ENCODE results near the gene TRMT6.

The TRMT6 gene

DNA sequence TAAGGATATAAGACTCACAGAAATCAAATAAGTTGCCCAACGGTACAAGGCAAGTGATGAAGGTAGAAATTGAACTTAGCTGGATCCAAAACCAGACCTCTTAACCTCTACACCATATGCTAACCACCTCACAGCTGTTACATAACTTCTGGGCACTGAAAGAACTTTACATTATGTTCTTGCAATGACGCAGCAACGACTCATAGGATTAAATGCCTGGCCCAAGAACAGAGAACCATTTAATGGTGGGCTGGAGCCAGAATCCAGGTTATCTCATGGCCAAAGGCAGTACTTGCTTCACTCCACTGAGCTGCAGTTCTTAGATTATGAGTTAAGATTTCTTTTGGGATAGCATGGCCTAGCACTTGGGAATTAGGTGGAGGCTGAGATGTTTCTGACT lies 4.4 kb downstream of the TRMT6 start:
- no peak for DNase-seq

DNA sequence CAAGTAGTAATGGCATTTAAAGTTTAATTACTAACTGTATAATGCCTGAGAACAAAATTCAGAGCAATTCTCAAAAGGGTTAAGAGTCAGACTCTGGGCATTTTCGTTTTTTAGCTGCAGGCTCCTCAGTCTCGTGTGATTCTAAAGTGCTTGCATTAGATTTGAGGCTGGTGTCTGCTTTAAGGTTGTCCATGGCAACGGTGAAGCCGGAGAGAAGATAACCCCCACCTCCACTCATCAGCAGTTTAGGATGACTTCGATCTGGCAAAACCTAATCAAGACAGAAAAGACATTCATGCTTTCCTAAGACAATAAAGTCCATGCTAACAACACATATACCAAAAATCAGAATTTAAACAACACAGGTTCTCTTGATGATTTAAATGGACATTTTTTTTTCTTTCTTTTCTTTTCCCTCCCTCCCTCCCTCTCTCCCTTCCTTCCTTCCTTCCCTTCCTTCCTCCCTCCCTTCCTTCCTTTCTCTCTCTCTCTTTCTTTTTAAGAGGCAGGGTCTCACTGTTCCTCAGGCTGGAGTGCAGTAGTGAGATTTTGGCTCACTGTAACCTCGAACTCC lies 11.8 kb downstream of the TRMT6 start:
- DNase-seq, result no peak

DNA sequence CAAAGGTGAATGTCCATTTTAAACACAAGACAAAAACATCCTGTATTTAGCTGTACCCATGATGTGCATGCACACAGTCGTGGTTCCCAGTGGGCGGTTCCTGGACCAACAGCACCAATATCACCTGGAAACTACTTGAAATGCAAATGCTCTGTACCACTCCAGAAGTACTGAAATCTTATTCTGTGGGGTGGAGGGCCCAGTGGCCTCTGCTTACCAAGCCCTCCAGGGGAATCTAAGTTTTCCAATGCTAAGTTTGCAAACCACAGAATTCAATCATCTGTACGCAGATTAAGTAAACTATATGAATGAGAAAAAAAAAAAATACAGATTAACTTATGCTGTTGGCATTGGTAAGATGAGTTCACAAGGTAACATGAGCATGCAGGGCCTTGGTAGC lies 14.1 kb downstream of the TRMT6 start:
- DNase-seq, result no peak

DNA sequence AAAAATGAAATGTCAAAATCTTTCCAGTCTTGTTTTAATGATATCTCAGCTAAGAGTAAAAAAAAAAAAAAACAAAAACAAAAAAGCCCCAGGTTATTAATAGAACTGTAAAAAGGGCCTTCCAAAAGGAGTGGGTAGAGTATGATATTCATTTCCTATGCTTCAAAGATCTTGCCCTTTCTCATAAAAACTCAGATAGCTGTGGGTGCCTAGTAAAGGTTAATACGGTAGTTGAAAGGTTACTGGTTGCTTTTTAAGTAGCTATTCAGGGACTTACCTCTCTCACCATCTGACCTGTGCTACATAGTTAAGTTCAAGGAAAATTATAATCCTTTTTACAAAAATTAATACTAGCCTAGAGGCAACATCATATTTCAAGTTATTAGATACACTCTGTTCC lies 14.9 kb downstream of the TRMT6 start:
- no peak for DNase-seq

DNA sequence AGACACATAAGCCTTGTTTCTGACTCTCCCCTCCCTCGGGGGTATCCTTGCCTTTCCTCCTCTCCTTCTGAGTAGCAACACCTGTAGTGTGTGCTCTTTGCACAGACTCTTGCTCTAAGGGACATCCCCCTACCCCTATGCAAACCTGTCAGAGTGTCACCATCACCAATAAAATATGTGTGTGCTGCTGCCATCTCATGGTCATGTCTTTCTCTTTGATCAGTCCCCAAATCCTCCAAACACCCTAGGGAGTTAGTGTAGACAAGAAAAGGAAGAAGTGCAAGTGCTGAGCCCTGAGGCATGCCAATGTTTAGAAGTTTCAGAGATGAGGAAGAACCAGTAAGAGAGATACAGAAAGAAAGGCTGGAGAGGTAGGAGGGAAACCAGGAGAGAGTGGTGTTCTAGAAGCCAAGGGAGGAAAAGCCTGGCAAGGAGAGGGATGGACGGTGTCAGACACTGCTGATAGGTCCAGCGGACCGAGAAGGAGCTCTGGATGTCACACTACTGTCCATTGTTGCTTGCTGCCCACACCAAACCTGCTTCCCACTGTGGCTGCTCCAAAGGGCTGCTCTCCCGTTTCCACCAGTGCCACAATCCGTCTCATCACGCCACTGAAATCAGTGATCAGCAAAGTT lies 16.4 kb downstream of the TRMT6 start:
- peak; percentile 49 for DNase-seq

DNA sequence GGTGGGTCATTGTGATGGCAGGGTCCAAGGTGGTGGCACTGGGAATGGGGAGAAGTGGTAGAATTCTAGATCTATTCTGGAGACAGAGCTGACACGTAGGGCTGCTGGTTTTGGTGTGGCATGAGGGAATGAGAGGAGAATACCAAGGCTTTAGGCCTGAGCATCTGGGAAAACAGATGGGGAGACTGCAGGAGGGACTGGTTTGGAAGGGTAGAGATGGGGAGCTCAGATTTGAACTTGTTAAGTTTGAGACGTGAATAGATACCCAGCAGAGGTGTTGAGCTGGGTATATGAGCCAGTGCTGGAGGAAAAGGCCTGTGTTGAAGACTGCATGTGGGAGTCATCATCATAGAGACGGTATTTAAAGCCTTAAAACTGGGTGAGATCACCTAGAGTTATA lies 17.5 kb downstream of the TRMT6 start:
- DNase-seq, result no peak

DNA sequence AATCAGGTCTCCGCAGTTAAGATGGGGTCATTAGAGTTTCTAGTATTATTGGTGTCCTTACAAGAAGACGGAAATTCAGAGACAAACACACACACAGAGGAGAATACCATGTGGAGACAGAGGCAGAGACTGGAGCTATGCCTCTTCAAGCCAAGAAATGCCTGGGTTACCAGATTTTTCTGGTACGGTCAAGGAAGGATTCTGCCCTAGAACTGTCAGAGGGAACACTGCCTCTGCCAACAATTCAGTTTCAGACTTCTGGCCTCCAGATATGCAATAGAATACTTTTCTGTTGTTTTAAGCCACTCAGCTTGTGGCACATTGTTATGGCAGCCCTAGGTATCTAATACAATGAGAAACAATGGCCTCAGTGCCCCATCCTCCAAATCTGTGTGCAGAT lies 18.9 kb downstream of the TRMT6 start:
- DNase-seq, result no peak

DNA sequence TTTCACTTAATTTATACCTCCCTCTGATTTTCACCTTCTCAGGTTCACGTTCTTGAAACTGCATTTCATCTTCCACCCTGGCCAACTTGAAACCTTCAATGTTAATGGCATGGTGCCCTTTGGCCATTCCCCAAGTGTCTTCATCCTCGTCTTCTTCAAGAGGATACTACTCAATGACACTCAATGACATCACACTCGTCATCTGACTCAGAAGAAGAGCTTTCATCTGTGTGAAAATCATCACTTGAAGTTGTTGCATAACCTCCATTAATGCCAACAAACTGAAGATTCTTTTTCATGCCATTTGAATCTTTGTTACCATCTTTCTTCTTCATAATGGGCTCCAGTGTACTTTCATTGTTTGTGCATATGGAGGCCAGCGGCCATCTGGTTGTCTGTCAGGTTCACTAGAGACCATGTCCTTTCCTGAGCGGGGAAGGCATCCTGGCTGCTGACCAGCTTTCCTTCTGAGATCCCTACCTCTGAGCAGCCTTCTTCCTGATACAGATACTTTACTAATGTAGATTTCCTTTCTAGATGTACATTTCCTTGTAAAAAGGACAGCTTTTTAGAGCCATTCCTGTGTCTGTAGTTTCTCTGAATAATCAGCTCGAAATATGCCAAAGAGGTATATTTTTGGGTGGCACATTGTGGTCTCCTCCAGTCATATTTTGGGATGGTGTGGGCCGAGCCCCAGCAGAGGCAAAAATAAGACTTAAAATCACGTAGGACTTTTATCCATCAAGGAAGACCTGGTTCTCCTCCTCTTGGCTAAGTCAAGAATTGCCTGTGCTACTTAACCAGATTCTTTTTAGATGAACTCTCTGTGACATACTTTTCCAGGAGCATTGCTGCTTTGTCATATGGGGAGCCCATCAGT lies 21.3 kb downstream of the TRMT6 start:
- DNase-seq, result no peak

DNA sequence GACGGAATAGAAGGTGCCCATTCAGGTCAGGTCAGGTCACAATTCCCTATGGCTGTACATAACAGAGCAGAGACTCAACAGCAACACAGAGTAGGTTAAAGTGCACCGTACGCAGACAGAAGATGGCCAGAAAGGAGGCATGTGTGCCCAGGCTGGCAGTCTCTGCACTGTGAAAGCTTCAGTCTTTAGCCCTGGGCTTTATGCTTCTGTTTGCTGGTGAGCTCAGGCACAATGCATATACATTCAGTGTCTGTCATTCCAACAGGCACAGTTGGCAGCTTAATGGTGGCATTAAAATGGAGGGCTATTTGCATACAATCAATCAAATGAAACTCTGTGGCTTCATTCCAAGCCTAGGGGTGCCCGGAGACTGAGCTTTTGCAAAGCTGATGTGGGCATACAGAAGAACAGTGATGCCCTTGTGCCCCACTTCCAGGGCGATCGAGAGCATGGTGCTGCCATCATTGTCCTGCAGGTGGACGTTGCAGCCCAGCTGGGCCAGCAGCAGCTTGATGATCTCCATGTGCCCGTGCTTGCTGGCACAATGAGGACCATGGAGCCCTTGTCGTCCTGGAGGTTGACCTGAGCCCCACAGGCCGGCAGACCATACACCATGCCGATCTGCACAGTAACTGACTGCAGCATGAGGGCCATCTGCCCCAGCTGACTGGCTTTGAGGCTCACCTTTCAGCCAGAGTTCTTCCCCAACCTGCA lies 22.4 kb downstream of the TRMT6 start:
- no peak for DNase-seq

DNA sequence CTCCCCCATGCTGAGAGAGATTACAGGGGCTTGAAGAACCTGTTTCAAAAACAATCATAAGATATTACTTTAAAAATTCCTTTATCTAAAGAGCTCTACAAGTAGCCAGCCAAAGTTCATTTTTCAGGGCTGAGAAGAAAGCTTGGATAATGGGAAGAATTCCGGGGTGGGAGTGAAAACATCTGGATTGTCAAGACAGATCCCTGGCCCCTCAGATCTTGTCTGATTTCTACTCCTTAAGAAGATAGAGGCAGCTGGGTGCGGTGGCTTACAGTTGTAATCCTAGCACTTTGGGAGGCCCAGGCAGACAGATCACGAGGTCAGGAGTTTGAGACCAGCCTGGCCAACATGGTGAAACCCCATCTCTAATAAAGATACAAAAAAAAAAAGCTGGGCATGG lies 24.8 kb downstream of the TRMT6 start:
- DNase-seq, result no peak

DNA sequence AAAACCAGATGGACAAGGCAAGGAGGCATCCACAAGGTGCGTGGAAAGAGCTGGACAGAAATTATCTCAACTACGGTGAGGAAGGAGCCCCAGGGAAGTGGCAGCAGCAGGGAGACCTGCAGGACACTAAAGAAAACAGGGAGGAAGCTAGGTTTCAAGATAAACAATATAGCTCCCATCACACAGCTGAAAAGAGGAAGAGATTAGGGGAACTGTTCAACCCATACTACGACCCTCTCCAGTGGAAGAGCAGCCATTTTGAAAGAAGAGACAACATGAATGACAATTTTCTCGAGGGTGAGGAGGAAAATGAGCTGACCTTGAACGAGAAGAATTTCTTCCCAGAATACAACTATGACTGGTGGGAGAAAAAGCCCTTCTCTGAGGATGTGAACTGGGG lies 26.8 kb downstream of the TRMT6 start:
- DNase-seq, result no peak

DNA sequence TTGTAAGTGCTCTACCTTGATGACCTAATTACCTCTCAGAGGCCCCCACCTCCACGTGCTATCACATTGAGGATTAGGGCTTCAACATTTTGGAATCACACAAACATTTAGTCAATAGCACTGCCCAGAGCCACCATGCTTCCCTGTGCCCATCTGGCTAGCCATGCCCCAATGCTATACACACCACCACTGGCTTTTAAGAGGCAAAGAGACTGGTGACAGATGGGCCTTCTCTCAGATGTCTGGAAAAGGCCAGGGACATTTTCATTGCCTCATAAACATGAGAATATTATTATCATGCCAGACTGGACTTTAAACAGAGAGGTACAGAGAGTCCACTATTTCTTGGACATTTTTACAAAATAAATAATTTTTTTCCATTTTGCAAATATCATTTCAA lies 29.8 kb downstream of the TRMT6 start:
- no peak for DNase-seq

DNA sequence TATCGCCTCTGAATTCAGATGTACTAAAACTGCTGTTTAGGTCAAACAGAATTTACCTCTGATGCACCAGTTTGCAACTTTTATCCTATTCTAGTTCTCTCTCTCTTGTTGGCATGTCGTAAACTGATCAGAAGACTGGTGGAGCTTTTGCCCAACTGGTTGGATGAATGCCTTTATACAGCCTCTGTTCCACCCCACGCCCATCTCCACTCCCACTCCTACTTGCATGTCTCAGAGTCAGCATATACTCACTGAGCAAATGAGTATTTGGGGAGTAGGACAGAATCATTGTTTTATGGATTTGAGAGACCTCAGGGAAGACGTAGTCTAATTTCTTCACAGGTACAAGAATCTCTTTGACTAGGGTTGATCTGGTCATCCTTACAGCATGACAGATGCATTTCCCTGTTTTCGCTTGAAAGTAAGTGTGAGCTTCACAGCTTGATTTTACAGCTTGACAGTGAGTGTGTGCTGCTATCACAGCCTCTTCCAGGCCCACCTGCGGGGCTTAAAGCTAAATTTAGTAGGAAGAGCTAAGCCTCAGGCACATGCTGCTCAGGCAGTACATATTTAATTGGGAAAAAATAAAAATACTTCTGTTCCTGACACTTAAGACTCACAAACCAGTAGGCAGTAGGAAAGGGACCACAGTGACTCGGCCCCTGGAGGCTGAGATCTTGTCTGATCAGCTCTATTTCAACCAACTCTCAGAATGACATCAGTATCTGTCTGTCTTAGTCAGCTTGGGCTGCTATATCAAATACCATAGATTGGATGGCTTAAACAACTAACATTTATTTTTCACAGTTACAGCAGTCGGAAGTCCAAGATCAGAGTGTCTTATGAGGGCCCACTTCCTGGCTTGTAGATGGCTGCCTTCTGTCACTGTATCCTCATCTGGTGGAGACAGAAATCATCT lies 30.4 kb downstream of the TRMT6 start:
- no peak for DNase-seq

DNA sequence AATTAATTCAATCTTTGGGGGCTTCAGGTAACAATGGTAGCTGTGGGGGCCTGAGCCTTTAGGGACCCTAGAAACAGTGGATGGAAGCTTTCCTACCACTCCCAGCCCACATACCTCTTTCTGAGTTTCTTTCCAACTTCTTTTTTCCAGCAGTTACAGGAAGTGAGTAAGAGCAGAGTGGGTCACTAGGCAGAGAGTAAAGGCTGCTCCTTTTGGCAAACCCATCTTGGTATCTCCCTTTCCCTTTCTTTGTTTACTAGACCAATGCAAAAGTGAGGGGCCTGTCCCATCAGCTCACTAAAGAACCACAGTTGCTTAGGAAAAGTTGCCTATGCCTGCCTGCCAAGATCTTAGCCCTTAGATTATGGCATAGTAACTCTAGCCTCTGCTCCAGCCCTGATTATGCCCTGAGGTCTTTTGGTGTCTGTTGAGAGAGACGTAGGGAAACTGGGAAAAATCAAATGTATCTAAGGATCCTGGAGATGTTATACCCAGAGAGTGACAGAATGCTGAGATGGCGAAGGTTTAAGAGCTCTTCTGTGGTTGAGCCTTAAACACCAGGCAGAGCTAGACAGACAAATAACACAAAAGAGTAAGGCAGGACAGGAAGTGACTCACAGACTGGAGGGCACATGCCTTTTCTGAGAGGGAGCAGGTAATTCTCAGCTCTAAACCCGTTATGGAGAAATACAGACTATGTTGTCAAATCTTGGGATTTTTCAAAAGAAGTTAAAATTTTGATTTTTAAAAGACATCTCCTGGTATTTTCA lies 31.3 kb downstream of the TRMT6 start:
- peak; percentile 34 for DNase-seq

DNA sequence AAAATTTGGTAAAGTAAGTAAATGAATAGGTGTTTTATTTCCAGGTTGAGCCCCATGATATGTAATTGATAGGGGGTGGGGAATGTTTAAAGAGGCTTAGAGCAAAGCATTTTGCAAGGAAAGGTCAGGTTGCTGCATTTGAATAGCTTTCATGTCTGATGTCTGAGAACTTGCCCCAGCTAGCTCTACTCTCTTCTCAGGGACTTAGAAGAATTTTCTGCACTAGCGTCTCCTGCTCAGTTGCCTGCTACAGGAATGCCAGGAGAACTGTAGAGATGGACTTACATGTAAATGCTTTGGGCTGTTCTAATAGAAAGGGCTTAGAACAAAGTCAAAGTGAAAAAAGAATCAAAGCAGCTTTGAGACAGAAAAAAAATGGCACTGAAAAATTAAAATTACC lies 35.5 kb downstream of the TRMT6 start:
- DNase-seq, result no peak

DNA sequence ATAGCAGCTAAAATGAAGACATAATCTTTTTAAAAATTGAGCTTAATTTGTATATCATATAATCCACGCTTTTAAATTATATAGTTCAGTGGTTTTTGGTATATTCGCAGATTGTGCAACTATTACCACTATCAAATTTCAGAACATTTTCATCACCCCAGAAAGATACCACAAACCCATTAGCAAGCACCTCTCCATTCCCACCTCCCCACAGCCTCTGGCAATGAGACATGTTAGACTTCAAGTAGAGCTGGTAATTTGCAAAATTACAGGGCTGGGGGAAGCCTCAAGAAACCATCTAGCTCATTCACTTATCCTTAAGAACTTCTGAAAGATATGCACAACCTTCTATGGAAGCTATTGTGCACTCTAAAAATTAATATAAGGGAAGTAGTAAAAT lies 37.2 kb downstream of the TRMT6 start:
- no peak for DNase-seq

DNA sequence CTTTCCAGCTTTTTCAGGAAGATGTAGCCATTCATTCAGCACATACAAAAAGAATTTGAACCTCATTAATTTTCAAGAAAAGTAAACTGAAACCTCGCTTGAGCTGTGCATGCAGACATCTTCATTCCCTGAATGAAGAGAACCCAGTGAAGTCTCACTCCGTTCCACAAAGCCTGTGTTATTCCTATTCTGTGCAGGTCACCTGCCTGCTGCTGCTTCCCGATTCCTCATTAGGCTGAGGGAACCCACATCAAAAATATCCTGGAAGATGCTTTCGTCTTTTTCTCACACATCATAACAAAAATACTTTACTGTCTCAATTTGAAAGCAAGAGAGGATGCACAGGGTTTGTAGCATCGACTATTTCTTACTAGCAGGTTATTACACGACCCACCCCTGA lies 40.1 kb downstream of the TRMT6 start:
- no peak for DNase-seq

DNA sequence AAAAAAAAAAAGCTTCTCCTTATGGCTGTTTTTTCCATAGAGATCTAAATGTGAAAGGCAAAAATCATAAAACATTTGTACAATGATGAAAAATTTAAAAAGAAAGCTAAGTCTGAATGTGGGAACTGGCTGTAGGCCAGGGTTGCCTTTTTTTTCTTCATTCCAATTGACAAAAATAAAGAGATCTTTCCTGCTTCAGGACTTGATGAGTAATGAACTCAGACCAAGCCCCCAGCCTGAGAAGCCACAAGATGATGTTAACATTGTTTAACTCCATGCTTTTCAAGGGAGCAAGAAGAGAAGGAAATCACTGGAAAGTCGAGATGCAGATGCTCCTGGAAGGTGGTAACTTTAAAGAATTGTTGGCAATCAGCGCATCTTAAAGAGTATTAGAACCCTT lies 41.4 kb downstream of the TRMT6 start:
- DNase-seq, result no peak

DNA sequence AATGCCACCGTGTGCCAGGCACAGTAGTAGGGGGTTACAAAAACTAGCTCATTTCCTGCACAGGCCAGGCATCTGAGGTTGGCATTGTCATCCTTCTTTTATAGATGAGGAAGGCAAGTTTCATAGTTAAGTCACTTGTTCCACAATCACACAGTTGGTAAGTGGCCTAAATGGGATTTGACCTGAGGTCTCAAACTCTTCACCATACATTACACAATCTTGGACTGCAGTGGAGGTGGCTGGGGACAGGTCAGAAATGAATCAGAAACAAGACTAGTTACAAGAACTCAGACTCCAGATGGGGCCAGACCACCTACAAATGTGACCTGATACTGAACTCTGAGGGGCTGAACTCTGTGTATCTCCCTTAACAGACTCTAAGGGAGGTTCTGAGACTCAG lies 49.4 kb downstream of the TRMT6 start:
- DNase-seq, result no peak

DNA sequence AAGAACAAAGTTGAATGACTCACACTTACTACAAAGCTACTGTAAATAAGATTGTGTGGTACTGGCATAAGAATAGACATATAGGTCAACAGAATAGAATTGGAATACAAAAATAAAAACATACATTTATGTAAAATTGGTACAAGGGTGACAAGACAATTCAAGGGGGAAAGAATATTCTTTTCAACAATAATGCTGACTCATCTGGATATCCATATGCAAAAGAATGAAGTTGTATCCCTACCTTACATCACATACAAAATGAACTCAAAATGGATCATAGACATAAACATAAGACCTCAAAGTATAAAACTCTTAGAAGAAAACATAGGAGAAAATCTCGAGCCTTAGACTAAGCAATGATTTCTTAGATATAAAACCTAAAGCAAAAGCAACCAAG lies 50.9 kb downstream of the TRMT6 start:
- no peak for DNase-seq

DNA sequence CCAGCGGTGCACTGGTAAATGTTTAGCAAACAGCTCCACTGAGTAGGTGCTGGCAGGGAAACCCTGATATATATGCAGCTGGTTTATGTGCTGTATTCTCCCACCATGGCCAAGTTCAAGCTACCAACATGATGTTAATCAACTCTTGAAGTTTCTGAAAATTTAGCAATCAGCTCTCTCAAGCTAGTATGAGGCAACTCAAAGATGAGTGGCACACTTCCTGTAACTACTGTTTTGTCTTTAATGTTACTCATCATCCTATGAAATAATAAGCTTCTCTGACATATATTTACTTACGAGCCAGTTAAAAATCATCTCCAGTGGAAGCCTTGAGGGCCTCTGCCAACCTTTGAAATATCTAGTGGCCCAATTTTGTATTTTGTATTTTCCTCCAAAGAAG lies 54.7 kb downstream of the TRMT6 start:
- no peak for DNase-seq

DNA sequence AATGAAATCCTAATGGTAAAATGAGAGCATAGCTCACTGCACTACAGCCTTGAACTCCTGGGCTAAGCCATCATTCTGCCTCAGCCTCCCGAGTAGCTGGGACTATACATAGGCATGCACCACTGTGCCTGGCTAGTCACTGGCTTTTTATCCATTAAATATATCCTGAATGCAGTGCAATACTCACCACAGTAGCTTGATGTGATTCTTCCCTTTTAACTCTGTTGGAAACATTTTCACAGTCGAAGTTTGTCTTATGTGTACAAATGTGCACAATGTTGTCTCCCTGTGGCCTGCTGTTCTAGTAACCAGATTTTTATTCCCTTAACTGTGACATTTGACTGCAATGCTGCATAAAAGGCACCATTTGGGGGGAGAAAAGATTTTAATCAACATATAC lies 56.7 kb downstream of the TRMT6 start:
- no peak for DNase-seq
